Adipose tissue (tissue), 3 donors: ENCODE results near the gene CLP1. TPM values are rescaled to one million over a fixed set of nuclear protein-coding genes. Genes with fewer than 3 reads are reported as not detected.
"Not testable (repeated sequence)": the region's sequence is repeated elsewhere in the genome, so short reads cannot be mapped to it uniquely, and the experiment has no call there.

Source experiments
- H3K27ac ChIP-seq: one replicate; pipeline ENCODE4 v1.5.1; 2013; ENCODE audit warnings: low read depth, low read length
- WGBS, 3 donors: extraction: QIAGEN DNeasy Blood & Tissue Kit; methylation state at CpG; one replicate each; pipeline ENCODE4 v1.1.7; 2013; 5-methylcytosine and 5-hydroxymethylcytosine counted together
- polyA plus RNA-seq, 3 donors: library from polyadenylated mRNA; stranded (reverse); fragments of 200-250 nt; gene quantifications; one replicate each; pipeline ENCODE4 v1.2.3, GENCODE V29; 2013
- donor health status: healthy with polysubstance abuse.
- donor health status: Bipolar disorder and iron deficiency.
- donor health status: healthy.

CLP1 gene
- polyA plus RNA-seq, 3 donors, result 5.5 to 13.6 (median 6.1) TPM

GRCh38 chr11:57700425-57700824 lies 42.9 kb downstream of the CLP1 start:
- H3K27ac ChIP-seq, result no peak overlapping the region
- WGBS, 3 donors, result 49 to 74% (median 63%) methylated on average over 3 of the region's 3 CpGs

- H3K27ac ChIP-seq, result no peak overlapping the region
Measured at GRCh38 chr11:57703341-57703740, 45.8 kb downstream of the CLP1 start.

GRCh38 chr11:57704932-57705331 lies 47.4 kb downstream of the CLP1 start:
- 85 to 90% (median 87%) methylated on average over 6 of the region's 6 CpGs for WGBS, 3 donors

More at GRCh38 chr11:57703341-57703740, 45.8 kb downstream of the CLP1 start:
- 92 to 93% (median 92%) methylated on average over 4 of the region's 4 CpGs for WGBS, 3 donors

GRCh38 chr11:57705432-57705831 lies 47.9 kb downstream of the CLP1 start:
- 85 to 90% (median 86%) methylated on average over 8 of the region's 8 CpGs for WGBS, 3 donors
- H3K27ac ChIP-seq, result not testable (repeated sequence)

More at GRCh38 chr11:57704932-57705331, 47.4 kb downstream of the CLP1 start:
- H3K27ac ChIP-seq, result no peak overlapping the region

GRCh38 chr11:57709802-57710367 lies 52.3 kb downstream of the CLP1 start:
- no peak overlapping the region for H3K27ac ChIP-seq
- WGBS, 3 donors, result 92 to 95% (median 93%) methylated on average over 5 of the region's 5 CpGs

Other genes with a start within 250 kb of the CLP1 start
- 10 to 100 TPM in 2 of 3 donors, 1 to 10 TPM in 1; 9.9 to 51.2 (median 40.7) TPM for gene SLC43A3, start 230.6 kb upstream of the CLP1 start, polyA plus RNA-seq
- gene RTN4RL2, start 197.2 kb upstream of the CLP1 start, polyA plus RNA-seq, result 1 to 10 TPM in 2 of 3 donors, under 1 TPM in 1; 0.56 to 2.1 (median 1.4) TPM
- 100 to 1,000 TPM in 1 of 3 donors, 10 to 100 TPM in 1, 1 to 10 TPM in 1; 9.8 to 155 (median 16.0) TPM for gene SLC43A1, start 142.1 kb upstream of the CLP1 start, polyA plus RNA-seq
- gene TIMM10, start 127.0 kb upstream of the CLP1 start, polyA plus RNA-seq, result 10 to 100 TPM; 32.4 to 67.7 (median 57.2) TPM
- gene SMTNL1, start 120.2 kb upstream of the CLP1 start, polyA plus RNA-seq, result under 1 TPM in 1 of 3 donors, not detected in 2; 0.07 TPM
- gene UBE2L6, start 90.1 kb upstream of the CLP1 start, polyA plus RNA-seq, result 100 to 1,000 TPM in 1 of 3 donors, 10 to 100 TPM in 2; 20.1 to 111 (median 38.6) TPM
- gene SERPING1, start 60.1 kb upstream of the CLP1 start, polyA plus RNA-seq, result 100 to 1,000 TPM; 163 to 672 (median 549) TPM
- gene YPEL4, start 7.8 kb upstream of the CLP1 start, polyA plus RNA-seq, result 1 to 10 TPM in 1 of 3 donors, under 1 TPM in 2; 0.17 to 3.5 (median 0.58) TPM
- gene ZDHHC5, start 10.4 kb downstream of the CLP1 start, polyA plus RNA-seq, result 10 to 100 TPM; 17.5 to 34.6 (median 18.0) TPM
- gene MED19, start 54.5 kb downstream of the CLP1 start, polyA plus RNA-seq, result 10 to 100 TPM in 2 of 3 donors, 1 to 10 TPM in 1; 7.7 to 11.8 (median 10.6) TPM
- gene TMX2, start 54.8 kb downstream of the CLP1 start, polyA plus RNA-seq, result 10 to 100 TPM; 43.1 to 82.9 (median 45.8) TPM
- 100 to 1,000 TPM in 2 of 3 donors, 10 to 100 TPM in 1; 87.2 to 133 (median 130) TPM for gene SELENOH, start 83.7 kb downstream of the CLP1 start, polyA plus RNA-seq
- gene BTBD18, start 94.1 kb downstream of the CLP1 start, polyA plus RNA-seq, result not detected
- 10 to 100 TPM; 38.6 to 49.1 (median 45.3) TPM for gene CTNND1, start 104.0 kb downstream of the CLP1 start, polyA plus RNA-seq